Neural cell (in vitro differentiated cells): ENCODE data around the gene GNA15. TPM values are rescaled to one million over a fixed set of nuclear protein-coding genes. Genes with fewer than 3 reads are reported as not detected.

ENCODE experiments used
- H2AFZ ChIP-seq: fragments of 200-600, 300-800 bp; sonication (generic), shearing (Covaris generic); 2 replicates; pipeline ENCODE4 v1.6.0; 2014; ENCODE audit warnings: low read depth, mild to moderate bottlenecking, antibody characterized with exemption, low read length, moderate library complexity
- H3F3A ChIP-seq: fragments of 200-600 bp; shearing (Covaris generic); 2 replicates; pipeline ENCODE4 v1.6.1; 2016; ENCODE audit warnings: mild to moderate bottlenecking, moderate library complexity, mixed read lengths, antibody characterized with exemption, low read length; ENCODE audit not compliant: insufficient read depth, poor library complexity, severe bottlenecking
- H3K27ac ChIP-seq: fragments of 200-600, 300-800 bp; sonication (generic), shearing (Covaris generic); 2 replicates; pipeline ENCODE4 v1.5.1; 2014; ENCODE audit warnings: mild to moderate bottlenecking, low read length, moderate library complexity
- H3K27me3 ChIP-seq: fragments of 300-800, 200-600 bp; sonication (generic), shearing (Covaris generic); 2 replicates; pipeline ENCODE4 v1.6.0; 2014; ENCODE audit warnings: mild to moderate bottlenecking, low read depth, low read length, moderate library complexity; ENCODE audit not compliant: insufficient read depth
- H3K36me3 ChIP-seq: fragments of 300-800, 200-600 bp; sonication (generic), shearing (Covaris generic); 2 replicates; pipeline ENCODE4 v1.5.1; 2014; ENCODE audit warnings: mild to moderate bottlenecking, antibody characterized with exemption, low read length, moderate library complexity; ENCODE audit not compliant: insufficient read depth
- H3K4me2 ChIP-seq: fragments of 300-800, 200-600 bp; sonication (generic), shearing (Covaris generic); 2 replicates; pipeline ENCODE4 v1.6.0; 2014; ENCODE audit warnings: mild to moderate bottlenecking, low read length
- H3K4me3 ChIP-seq: fragments of 300-800, 200-600 bp; sonication (generic), shearing (Covaris generic); 2 replicates; pipeline ENCODE4 v1.5.1; 2014; ENCODE audit warnings: mild to moderate bottlenecking, low read length, moderate library complexity
- H3K79me2 ChIP-seq: fragments of 200-600 bp; shearing (Covaris generic); replicated peaks from 2 replicates; pipeline ENCODE4 v1.6.0; 2014; ENCODE audit warnings: mild to moderate bottlenecking, low read length, moderate library complexity; ENCODE audit not compliant: insufficient read depth
- H3K9ac ChIP-seq: fragments of 300-800, 200-600 bp; sonication (generic), shearing (Covaris generic); 2 replicates; pipeline ENCODE4 v1.6.1; 2016; ENCODE audit warnings: mild to moderate bottlenecking, low read length, mixed read lengths
- H3K9me2 ChIP-seq: fragments of 200-600 bp; shearing (Covaris generic); 2 replicates; pipeline ENCODE4 v1.6.1; 2016; ENCODE audit warnings: mild to moderate bottlenecking, low read length, mixed read lengths; ENCODE audit not compliant: insufficient read depth
- H3K9me3 ChIP-seq: fragments of 200-600, 300-800 bp; sonication (generic), shearing (Covaris generic); 2 replicates; pipeline ENCODE4 v1.6.1; 2016; ENCODE audit warnings: mild to moderate bottlenecking, mixed run types, low read length, moderate library complexity, mixed read lengths
- H4K20me1 ChIP-seq: fragments of 200-600 bp; shearing (Covaris generic); 2 replicates; pipeline ENCODE4 v1.6.1; 2016; ENCODE audit warnings: mild to moderate bottlenecking, mixed run types; ENCODE audit not compliant: insufficient read depth
- EP300 ChIP-seq: fragments of 450-650 bp; conservative IDR thresholded peaks from 2 replicates; pipeline ENCODE4 v1.6.1; 2014; ENCODE audit warnings: antibody characterized with exemption, mild to moderate bottlenecking, moderate library complexity; ENCODE audit not compliant: poor library complexity, severe bottlenecking
- EZH2 ChIP-seq: fragments of 200-600, 300-800 bp; shearing (Covaris generic), sonication (generic); IDR thresholded peaks from 2 replicates; pipeline ENCODE4 v1.6.1; 2014; ENCODE audit warnings: antibody characterized with exemption, low read length, borderline replicate concordance, mild to moderate bottlenecking; ENCODE audit not compliant: insufficient read depth, poor library complexity, severe bottlenecking
- MXI1 ChIP-seq: fragments of 450-650 bp; conservative IDR thresholded peaks from 2 replicates; pipeline ENCODE4 v1.6.1; 2014; ENCODE audit warnings: antibody characterized with exemption, mild to moderate bottlenecking; ENCODE audit not compliant: poor library complexity, severe bottlenecking
- POLR2AphosphoS5 ChIP-seq: IDR thresholded peaks from 2 replicates; pipeline ENCODE4 v1.6.1; 2012
- RAD21 ChIP-seq: fragments of 450-650 bp; conservative IDR thresholded peaks from 2 replicates; pipeline ENCODE4 v1.6.1; 2014; ENCODE audit warnings: antibody characterized with exemption, mild to moderate bottlenecking, moderate library complexity
- SMC3 ChIP-seq: fragments of 450-650 bp; conservative IDR thresholded peaks from 2 replicates; pipeline ENCODE4 v1.6.1; 2014; ENCODE audit warnings: antibody characterized with exemption, mild to moderate bottlenecking, moderate library complexity; ENCODE audit not compliant: poor library complexity
- TAF1 ChIP-seq: IDR thresholded peaks from 2 replicates; pipeline ENCODE4 v1.6.1; 2012; ENCODE audit warnings: low read depth
- polyA plus RNA-seq: library from polyadenylated mRNA; depleted of rRNA; stranded (reverse); fragments of >200 nt; gene quantifications from 2 replicates; pipeline ENCODE4 v1.2.3, GENCODE V29; 2014
- TF ChIP-seq, protein P1 (sequence below): fragments of 450-650 bp; IDR thresholded peaks from 2 replicates; pipeline ENCODE4 v1.5.1; 2014; ENCODE audit warnings: antibody characterized with exemption, mild to moderate bottlenecking, moderate library complexity; ENCODE audit not compliant: poor library complexity, severe bottlenecking
- TF ChIP-seq, protein P2 (sequence below): IDR thresholded peaks from 2 replicates; pipeline ENCODE4 v1.6.1; 2012; ENCODE audit warnings: borderline replicate concordance

GNA15 gene
- polyA plus RNA-seq, 1 donor from 2014 or later, result not detected

DNA sequence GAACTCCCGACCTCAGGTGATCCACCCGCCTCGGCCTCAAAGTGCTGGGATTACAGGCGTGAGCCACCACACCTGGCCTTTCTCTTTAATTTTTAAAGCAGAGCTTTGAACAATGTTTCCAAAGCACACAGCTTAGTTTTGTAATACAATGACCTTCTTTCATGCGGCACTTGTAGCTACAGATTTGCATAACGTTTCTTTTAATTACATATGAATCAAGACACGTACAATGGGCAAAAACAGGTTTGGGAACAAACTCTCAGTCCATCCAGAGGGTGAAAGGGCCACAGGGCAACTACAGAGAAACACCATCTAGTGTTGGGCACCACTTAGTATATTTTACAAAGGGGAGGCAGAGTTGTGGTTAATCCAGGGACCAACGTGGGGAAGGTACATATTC lies 23.7 kb downstream of the GNA15 start:
- Histone ChIP-seq H3K27ac (no peak overlapping the region), H3K9me2 (no peaks in the 10 kb centered on the region), H4K20me1 (no peaks in the 10 kb centered on the region), H3K4me3 (no peak overlapping the region), H2AFZ (no peak overlapping the region), H3K4me2 (no peak overlapping the region), H3K36me3 (no peaks in the 10 kb centered on the region), H3K27me3 (no peaks in the 10 kb centered on the region), H3K9me3 (no peaks in the 10 kb centered on the region), H3K79me2 (no peaks in the 10 kb centered on the region), H3F3A (no peaks in the 10 kb centered on the region), H3K9ac (no peak overlapping the region)
- TF ChIP-seq, protein P1, sequence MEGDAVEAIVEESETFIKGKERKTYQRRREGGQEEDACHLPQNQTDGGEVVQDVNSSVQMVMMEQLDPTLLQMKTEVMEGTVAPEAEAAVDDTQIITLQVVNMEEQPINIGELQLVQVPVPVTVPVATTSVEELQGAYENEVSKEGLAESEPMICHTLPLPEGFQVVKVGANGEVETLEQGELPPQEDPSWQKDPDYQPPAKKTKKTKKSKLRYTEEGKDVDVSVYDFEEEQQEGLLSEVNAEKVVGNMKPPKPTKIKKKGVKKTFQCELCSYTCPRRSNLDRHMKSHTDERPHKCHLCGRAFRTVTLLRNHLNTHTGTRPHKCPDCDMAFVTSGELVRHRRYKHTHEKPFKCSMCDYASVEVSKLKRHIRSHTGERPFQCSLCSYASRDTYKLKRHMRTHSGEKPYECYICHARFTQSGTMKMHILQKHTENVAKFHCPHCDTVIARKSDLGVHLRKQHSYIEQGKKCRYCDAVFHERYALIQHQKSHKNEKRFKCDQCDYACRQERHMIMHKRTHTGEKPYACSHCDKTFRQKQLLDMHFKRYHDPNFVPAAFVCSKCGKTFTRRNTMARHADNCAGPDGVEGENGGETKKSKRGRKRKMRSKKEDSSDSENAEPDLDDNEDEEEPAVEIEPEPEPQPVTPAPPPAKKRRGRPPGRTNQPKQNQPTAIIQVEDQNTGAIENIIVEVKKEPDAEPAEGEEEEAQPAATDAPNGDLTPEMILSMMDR, result no peak
- TF ChIP-seq RAD21 (no peak), EP300 (no peak), SMC3 (no peak), MXI1 (no peak), EZH2 (no peak), TAF1 (no peak), POLR2AphosphoS5 (no peak)
- TF ChIP-seq, protein P2, sequence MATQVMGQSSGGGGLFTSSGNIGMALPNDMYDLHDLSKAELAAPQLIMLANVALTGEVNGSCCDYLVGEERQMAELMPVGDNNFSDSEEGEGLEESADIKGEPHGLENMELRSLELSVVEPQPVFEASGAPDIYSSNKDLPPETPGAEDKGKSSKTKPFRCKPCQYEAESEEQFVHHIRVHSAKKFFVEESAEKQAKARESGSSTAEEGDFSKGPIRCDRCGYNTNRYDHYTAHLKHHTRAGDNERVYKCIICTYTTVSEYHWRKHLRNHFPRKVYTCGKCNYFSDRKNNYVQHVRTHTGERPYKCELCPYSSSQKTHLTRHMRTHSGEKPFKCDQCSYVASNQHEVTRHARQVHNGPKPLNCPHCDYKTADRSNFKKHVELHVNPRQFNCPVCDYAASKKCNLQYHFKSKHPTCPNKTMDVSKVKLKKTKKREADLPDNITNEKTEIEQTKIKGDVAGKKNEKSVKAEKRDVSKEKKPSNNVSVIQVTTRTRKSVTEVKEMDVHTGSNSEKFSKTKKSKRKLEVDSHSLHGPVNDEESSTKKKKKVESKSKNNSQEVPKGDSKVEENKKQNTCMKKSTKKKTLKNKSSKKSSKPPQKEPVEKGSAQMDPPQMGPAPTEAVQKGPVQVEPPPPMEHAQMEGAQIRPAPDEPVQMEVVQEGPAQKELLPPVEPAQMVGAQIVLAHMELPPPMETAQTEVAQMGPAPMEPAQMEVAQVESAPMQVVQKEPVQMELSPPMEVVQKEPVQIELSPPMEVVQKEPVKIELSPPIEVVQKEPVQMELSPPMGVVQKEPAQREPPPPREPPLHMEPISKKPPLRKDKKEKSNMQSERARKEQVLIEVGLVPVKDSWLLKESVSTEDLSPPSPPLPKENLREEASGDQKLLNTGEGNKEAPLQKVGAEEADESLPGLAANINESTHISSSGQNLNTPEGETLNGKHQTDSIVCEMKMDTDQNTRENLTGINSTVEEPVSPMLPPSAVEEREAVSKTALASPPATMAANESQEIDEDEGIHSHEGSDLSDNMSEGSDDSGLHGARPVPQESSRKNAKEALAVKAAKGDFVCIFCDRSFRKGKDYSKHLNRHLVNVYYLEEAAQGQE, result no peak

DNA sequence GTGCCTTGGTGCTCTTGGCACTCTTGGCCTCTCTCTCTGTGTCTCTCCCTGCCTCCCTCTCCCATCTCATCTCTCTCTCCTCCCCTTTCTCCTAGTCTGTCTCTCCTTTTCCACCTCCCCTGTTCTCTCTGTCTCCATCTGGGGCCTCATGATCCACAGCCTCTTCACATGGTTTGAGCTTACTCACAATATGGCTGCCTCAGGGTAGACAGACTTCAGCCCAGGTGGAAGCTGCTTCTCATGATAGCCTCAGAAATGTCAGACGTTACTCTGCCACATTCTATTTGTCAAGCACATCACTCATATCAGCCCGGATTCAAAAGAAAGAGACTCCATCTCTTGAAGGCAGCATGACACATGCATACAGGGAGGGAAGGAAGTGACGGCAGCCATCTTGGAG lies 24.4 kb downstream of the GNA15 start:
- no peaks in the 10 kb centered on the region for H3K9me2 ChIP-seq
- no peak overlapping the region for H3K27ac ChIP-seq
- no peaks in the 10 kb centered on the region for H3K36me3 ChIP-seq
- H3K27me3 ChIP-seq, result no peaks in the 10 kb centered on the region
- H3K4me3 ChIP-seq, result no peak overlapping the region
- H3K4me2 ChIP-seq, result no peak overlapping the region
- H3K79me2 ChIP-seq, result no peaks in the 10 kb centered on the region
- no peak overlapping the region for H2AFZ ChIP-seq
- H3K9me3 ChIP-seq, result no peaks in the 10 kb centered on the region
- TF ChIP-seq EP300, result no peak
- TF ChIP-seq SMC3, result no peak
- TF ChIP-seq EZH2, result no peak
- H3F3A ChIP-seq, result no peaks in the 10 kb centered on the region
- H3K9ac ChIP-seq, result no peak overlapping the region
- no peaks in the 10 kb centered on the region for H4K20me1 ChIP-seq

DNA sequence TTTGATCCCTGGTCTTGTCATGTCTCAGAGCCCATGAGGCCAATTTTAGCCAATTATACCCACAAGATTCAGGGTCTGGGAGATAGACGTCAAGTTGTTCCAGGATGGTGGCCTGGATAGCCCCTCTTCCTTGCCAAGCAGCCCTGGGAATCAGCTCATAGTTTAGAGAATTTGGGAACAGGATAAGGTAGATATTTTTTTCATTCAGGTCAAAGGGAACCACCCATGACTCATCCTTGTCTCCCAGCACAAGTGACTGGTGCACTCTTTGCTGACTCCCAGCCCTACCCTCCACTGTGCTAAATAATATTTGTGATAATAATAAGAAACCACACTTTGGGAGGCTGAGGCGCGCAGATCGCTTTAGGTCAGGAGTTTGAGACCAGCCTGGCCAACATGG lies 25.6 kb downstream of the GNA15 start:
- no peaks in the 10 kb centered on the region for H3K9me2 ChIP-seq
- no peaks in the 10 kb centered on the region for H3K36me3 ChIP-seq
- no peaks in the 10 kb centered on the region for H3K79me2 ChIP-seq
- no peaks in the 10 kb centered on the region for H4K20me1 ChIP-seq
- H3K4me3 ChIP-seq, result no peak overlapping the region
- no peaks in the 10 kb centered on the region for H3K9me3 ChIP-seq
- TF ChIP-seq EP300, result no peak
- no peak for TF ChIP-seq EZH2
- no peak for TF ChIP-seq RAD21
- no peak for TF ChIP-seq MXI1
- TF ChIP-seq TAF1, result no peak
- H3K27ac ChIP-seq, result no peak overlapping the region
- no peak overlapping the region for H3K4me2 ChIP-seq
- no peaks in the 10 kb centered on the region for H3K27me3 ChIP-seq
- H3F3A ChIP-seq, result no peaks in the 10 kb centered on the region
- no peak overlapping the region for H3K9ac ChIP-seq
- no peak overlapping the region for H2AFZ ChIP-seq
